OCI-LY3 (cell line): ENCODE results near the gene S1PR5.

ENCODE experiments used
- H2AFZ ChIP-seq: fragments of 200-600, 300-600 bp; shearing (Covaris generic); 2 replicates; pipeline ENCODE4 v1.6.0; 2014; ENCODE audit warnings: antibody characterized with exemption, low read depth, low read length
- H3K27ac ChIP-seq: fragments of 200-600, 300-600 bp; sonication (generic); 2 replicates; pipeline ENCODE4 v1.5.1; 2014; ENCODE audit warnings: mild to moderate bottlenecking, low read length, moderate library complexity, mixed read lengths
- H3K27me3 ChIP-seq: fragments of 200-600, 300-600 bp; sonication (generic); 2 replicates; pipeline ENCODE4 v1.6.1; 2014; ENCODE audit warnings: low read depth, low read length, mixed read lengths
- H3K36me3 ChIP-seq: fragments of 200-600, 300-600 bp; sonication (generic); replicated peaks from 2 replicates; pipeline ENCODE3; 2014; ENCODE audit warnings: low read depth, low read length, mixed read lengths
- H3K4me1 ChIP-seq: fragments of 300-600, 200-600 bp; sonication (generic); 2 replicates; pipeline ENCODE4 v1.6.1; 2014; ENCODE audit warnings: low read length, mixed read lengths
- H3K4me2 ChIP-seq: fragments of 200-600, 300-600 bp; sonication (generic); 2 replicates; pipeline ENCODE4 v1.6.1; 2014; ENCODE audit warnings: low read length, mixed read lengths
- H3K4me3 ChIP-seq: fragments of 300-600, 200-600 bp; sonication (generic); 2 replicates; pipeline ENCODE4 v1.5.1; 2014; ENCODE audit warnings: antibody characterized with exemption, mild to moderate bottlenecking, low read length, moderate library complexity
- H3K79me2 ChIP-seq: fragments of 300-600, 200-600 bp; shearing (Covaris generic); 2 replicates; pipeline ENCODE4 v1.6.1; 2014; ENCODE audit warnings: mild to moderate bottlenecking, low read length, mixed read lengths
- H3K9ac ChIP-seq: fragments of 300-600, 200-600 bp; shearing (Covaris generic); 2 replicates; pipeline ENCODE4 v1.6.0; 2014; ENCODE audit warnings: mild to moderate bottlenecking, low read length, moderate library complexity
- H3K9me3 ChIP-seq: fragments of 200-600, 300-600 bp; shearing (Covaris generic); 2 replicates; pipeline ENCODE4 v1.6.1; 2014; ENCODE audit warnings: low read length, mixed read lengths; ENCODE audit not compliant: insufficient read depth
- H4K20me1 ChIP-seq: fragments of 200-600, 300-600 bp; sonication (generic); 2 replicates; pipeline ENCODE4 v1.6.1; 2016; ENCODE audit warnings: low read length, mixed read lengths; ENCODE audit not compliant: insufficient read depth
- EZH2phosphoT487 ChIP-seq: fragments of 200-600 bp; shearing (Covaris generic); IDR thresholded peaks from 2 replicates; pipeline ENCODE4 v1.6.1; 2018; ENCODE audit warnings: antibody characterized with exemption, mixed run types, low read depth
- TF ChIP-seq, protein P1 (sequence below): fragments of 200-600, 300-600 bp; sonication (generic); IDR thresholded peaks from 2 replicates; pipeline ENCODE4 v1.5.1; 2014; ENCODE audit warnings: antibody characterized with exemption, low read length, low read depth

Gene S1PR5

DNA sequence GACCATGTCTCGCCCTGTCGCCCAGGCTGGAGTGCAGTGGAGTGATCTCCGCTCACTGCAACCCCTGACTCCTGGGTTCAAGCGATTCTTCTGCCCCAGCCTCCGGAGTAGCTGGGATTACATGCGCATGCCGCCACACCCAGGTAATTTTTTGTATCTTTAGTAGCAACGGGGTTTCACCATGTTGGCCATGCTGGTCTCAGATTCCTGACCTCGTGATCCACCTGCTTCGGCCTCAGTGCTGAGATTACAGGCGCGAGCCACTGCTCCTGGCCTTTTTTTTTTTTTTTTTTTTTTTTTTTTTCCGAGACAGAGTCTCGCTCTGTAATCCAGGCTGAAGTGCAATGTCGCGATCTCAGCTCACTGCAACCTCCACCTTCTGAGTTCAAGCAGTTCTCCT, 9.2 kb downstream of the S1PR5 start:
- Histone ChIP-seq H3K36me3 (no peaks in the 10 kb centered on the region), H3K9ac (no peak overlapping the region), H3K9me3 (no peaks in the 10 kb centered on the region), H3K4me3 (no peak overlapping the region), H3K4me2 (no peak overlapping the region), H3K79me2 (peaks cover 7% of the 10 kb centered on the region; the same call in 1 of the 2 replicates), H4K20me1 (no peaks in the 10 kb centered on the region), H2AFZ (no peak overlapping the region), H3K27me3 (peaks cover 1% of the 10 kb centered on the region; the same call in 1 of the 2 replicates), H3K27ac (no peak overlapping the region), H3K4me1 (peaks cover 8% of the 10 kb centered on the region)
- TF ChIP-seq, protein P1, sequence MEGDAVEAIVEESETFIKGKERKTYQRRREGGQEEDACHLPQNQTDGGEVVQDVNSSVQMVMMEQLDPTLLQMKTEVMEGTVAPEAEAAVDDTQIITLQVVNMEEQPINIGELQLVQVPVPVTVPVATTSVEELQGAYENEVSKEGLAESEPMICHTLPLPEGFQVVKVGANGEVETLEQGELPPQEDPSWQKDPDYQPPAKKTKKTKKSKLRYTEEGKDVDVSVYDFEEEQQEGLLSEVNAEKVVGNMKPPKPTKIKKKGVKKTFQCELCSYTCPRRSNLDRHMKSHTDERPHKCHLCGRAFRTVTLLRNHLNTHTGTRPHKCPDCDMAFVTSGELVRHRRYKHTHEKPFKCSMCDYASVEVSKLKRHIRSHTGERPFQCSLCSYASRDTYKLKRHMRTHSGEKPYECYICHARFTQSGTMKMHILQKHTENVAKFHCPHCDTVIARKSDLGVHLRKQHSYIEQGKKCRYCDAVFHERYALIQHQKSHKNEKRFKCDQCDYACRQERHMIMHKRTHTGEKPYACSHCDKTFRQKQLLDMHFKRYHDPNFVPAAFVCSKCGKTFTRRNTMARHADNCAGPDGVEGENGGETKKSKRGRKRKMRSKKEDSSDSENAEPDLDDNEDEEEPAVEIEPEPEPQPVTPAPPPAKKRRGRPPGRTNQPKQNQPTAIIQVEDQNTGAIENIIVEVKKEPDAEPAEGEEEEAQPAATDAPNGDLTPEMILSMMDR = no peak
- TF ChIP-seq EZH2phosphoT487 = no peak

DNA sequence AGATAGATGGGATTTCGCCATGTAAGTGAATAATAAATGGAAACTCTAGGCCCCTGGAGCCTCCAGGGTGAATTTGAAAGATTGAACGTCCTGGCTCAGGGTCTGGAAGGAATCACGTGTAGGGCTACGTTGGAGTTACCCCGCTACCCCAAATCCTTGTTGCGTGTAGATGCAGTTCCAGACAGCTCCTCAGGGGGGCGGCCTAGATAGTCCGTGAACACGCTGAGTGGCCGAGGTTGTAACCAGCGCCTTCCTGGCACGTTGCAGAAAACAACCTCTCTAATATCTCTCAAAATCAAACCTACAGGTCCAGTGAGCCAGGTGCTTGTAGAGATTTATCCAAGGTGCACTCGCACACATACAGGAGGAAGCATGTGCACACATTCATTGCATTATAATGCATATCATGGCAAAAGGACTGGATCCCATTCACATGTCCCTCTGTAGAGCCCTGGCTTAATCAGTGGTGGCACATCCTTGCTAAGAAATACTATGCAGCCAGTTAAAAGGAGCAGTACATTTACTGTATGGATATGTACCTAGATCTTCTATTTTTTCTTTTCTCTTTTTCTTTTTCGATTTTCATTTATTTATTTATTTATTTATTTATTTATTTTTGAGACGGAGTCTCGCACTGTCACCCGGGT, 11.5 kb downstream of the S1PR5 start:
- Histone ChIP-seq H3K36me3 (peaks cover 3% of the 10 kb centered on the region), H3K4me3 (no peak overlapping the region), H3K27me3 (no peaks in the 10 kb centered on the region), H3K27ac (no peak overlapping the region), H2AFZ (no peak overlapping the region), H3K9ac (no peak overlapping the region), H3K9me3 (no peaks in the 10 kb centered on the region), H4K20me1 (no peaks in the 10 kb centered on the region), H3K4me1 (peaks cover 15% of the 10 kb centered on the region), H3K79me2 (peaks cover 28% of the 10 kb centered on the region), H3K4me2 (no peak overlapping the region)
- TF ChIP-seq EZH2phosphoT487 = no peak
- TF ChIP-seq, protein P1 = peak; percentile 64

- peak within 1 kb of the TSS; percentile 74 for H2AFZ ChIP-seq
- H3K27ac ChIP-seq = peak within 1 kb of the TSS; percentile 84
- H3K79me2 ChIP-seq = peaks cover 53% of the 10 kb centered on the region
- no peaks in the 10 kb centered on the region for H3K9me3 ChIP-seq
- peak within 1 kb of the TSS; percentile 97 for H3K9ac ChIP-seq
- H3K4me2 ChIP-seq = peak within 1 kb of the TSS; percentile 97
- TF ChIP-seq, protein P1 = peak; percentile 8; the same call in 1 of the 2 replicates
- no peak for TF ChIP-seq EZH2phosphoT487
- peaks cover 9% of the 10 kb centered on the region; the same call in 1 of the 2 replicates for H4K20me1 ChIP-seq
- H3K36me3 ChIP-seq = peaks cover 22% of the 10 kb centered on the region
- H3K4me1 ChIP-seq = peaks cover 12% of the 10 kb centered on the region
- H3K27me3 ChIP-seq = no peaks in the 10 kb centered on the region
- peak within 1 kb of the TSS; percentile 85 for H3K4me3 ChIP-seq
These were observed 14.1 kb downstream of the S1PR5 start, which contains the start of gene KEAP1 for GRCh38 chr19:10503002-10503789. KEAP1 (minus strand) TSS chr19:10503356; CDS start chr19:10500033, 3,323 bp downstream.

DNA sequence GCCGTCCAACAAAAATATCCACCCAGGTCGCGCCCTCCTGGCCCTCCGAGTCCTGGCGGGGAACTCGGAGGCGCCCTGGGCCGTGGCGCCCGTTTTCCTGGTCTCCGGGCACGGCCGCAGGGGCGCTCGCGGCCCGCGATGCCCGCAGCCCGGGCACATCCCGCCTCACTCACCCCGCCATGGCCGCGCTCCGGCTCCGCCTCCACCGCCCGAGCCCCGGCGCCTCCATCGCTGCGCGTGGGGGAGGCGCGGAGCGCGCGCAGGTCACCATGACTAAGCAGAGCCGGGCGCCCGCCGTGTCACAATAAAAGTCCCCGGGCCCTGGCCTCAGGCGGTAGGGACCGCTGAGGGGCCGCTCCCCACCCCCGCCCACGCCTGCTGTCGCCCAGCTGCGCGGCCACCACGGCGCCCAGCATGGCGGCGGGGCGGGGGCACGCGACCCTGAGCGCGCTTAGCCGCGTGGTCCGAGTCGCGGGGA, 14.7 kb downstream of the S1PR5 start:
- Histone ChIP-seq H3K9me3 (no peaks in the 10 kb centered on the region), H3K4me1 (peaks cover 12% of the 10 kb centered on the region), H2AFZ (peak overlapping the region; percentile 74; the same call in 1 of the 2 replicates)

More for the DNA sequence above, 14.7 kb downstream of the S1PR5 start:
- TF ChIP-seq, protein P1 = no peak
- Histone ChIP-seq H3K79me2 (peaks cover 58% of the 10 kb centered on the region), H3K4me2 (peak overlapping the region; percentile 97), H3K36me3 (peaks cover 23% of the 10 kb centered on the region), H4K20me1 (peaks cover 9% of the 10 kb centered on the region; the same call in 1 of the 2 replicates), H3K9ac (peak overlapping the region; percentile 97), H3K27me3 (no peaks in the 10 kb centered on the region), H3K27ac (peak overlapping the region; percentile 84), H3K4me3 (peak overlapping the region; percentile 85)
